Stimulated activated CD4-positive, alpha-beta T cell treated with anti-CD3 and anti-CD28 coated beads, Interleukin-1b, Interleukin-23, amount 100 ng/mL, for 1 hour (primary cell): ENCODE measurements around the gene INHBA.

Experiments used
- DNase-seq, 2 donors: peaks; one replicate each; pipeline ENCODE4 v3.0.0-alpha.2; 2020; ENCODE audit warnings: low read depth in 2 of 2

The INHBA gene

GRCh38 chr7:41688906-41689305 is 14.0 kb downstream of the INHBA start:
- no peak for DNase-seq

DNA sequence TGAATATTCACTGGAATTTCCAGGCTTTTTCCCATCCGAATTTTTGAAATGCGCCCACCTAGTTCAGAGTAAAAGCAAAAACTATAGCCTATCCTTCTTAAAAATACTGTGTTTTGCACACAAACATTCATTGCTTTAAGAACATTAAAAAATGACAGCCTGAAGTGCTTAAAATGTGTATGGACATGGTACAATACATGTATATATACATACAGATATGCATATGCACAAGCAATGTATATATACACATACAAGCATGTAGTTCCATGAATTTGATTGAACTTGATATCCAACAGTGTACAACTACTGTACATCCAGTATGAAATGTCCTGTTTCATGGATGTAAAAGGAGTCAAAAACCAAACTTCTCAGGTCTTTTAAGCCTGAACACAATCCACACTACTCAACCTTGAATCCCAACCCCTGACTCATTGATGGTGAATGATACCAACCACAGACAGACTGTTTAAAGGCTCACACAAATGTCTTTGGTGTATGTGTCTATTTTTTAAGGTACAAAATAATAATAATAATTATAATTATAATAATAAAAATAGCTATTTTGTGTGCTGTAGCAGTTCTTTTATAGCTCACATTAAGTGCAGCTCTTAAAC is 14.8 kb downstream of the INHBA start:
- no peak for DNase-seq

DNA sequence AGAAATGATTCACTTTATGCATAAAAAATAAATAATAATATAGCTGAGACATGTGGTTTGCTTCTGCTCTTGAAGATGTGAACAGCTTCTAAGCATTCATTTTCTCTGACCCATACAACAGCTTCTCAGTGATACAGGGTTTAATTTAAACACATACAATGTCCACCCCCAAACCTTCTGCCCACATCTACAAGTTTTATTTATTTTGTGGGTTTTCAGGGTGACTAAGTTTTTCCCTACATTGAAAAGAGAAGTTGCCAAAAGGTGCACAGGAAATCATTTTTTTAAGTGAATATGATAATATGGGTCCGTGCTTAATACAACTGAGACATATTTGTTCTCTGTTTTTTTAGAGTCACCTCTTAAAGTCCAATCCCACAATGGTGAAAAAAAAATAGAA is 17.2 kb downstream of the INHBA start:
- no peak for DNase-seq

DNA sequence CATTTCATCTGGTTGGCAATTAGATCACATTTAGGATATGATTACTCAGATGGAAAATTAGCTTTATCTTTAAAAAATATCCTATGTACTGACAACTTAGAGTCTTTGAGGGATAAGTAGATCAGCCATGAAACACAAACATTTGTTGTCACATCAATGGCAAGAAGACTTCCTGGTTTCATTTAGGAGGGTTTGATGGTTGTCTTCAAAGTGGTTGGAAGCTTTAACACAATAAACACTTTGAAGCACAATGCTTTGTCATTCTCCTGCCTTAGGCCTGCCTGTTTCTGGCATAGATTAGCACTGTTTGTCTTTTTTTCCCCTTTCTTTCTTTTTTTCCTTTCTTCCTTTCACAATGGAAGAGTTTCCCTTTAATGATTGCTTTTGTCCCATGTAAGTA is 20.5 kb downstream of the INHBA start:
- DNase-seq = no peak

GRCh38 chr7:41679566-41679965 is 23.3 kb downstream of the INHBA start:
- DNase-seq = no peak

GRCh38 chr7:41674505-41675023 is 28.3 kb downstream of the INHBA start:
- no peak for DNase-seq

- DNase-seq = no peak
These were observed 41.3 kb downstream of the INHBA start for GRCh38 chr7:41661596-41661995.

DNA sequence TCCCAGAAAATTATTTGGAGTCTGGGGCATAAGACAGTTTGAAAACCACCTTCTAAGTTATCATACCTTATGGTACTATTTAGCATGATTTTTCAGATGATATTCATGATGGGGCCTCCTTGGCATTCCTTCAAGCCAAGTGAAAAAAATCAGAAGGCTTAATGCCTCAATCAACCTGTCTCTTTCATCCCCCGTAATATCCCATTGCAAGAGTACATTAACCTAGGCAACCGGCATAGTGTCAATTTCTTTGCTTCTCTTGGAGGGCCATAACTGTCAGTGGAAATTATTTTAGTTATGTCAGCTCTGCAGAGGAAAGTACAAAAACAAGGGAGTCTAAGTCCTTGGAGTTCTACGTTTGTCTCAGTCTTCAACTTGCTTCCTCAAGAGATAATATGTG is 43.4 kb downstream of the INHBA start:
- no peak for DNase-seq

- no peak for DNase-seq
These were observed 46.5 kb downstream of the INHBA start for GRCh38 chr7:41656366-41656765.

GRCh38 chr7:41655426-41655825 is 47.5 kb downstream of the INHBA start:
- DNase-seq = no peak

DNA sequence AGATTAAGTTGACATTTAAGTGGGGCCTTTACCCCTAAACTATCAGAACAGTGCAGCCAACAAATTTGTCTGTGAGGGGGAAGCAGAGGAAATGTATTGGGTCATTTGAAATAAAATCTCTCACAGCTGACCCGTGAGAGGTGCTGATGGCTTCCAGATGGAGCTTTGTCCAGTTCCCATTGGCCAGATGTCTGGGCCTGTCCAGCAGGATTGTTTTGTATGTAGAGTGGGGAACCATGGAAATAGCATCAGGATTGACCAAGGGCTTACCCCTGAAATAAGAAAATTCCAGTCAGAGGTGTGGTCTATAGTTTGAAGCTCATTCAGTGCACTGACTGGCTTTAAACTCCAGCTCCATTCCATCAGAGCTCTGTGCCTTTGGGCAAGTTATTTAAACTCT is 50.6 kb downstream of the INHBA start:
- DNase-seq = no peak

- DNase-seq = no peak
These were observed 54.4 kb downstream of the INHBA start for GRCh38 chr7:41648501-41648900.

DNA sequence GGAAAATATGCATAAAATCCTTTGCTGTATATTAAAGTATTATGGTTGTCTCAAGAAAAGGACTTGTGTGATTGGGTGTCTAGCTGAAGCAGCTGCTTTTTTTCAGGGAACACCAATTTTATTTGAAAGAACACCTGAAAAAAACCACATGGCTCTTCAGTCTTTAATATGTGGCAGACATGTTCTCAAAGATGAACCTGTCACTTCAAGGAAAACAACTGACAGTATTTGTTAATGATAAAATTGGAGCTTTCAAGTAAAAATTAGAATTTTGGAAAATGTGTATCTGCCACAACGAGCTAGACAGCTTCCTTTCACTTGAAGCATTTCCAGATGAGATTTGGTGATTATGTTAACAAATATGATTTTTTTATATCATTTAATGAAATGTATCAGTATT is 59.3 kb downstream of the INHBA start:
- no peak for DNase-seq

- DNase-seq = no peak
These were observed 61.2 kb downstream of the INHBA start for GRCh38 chr7:41641665-41642014.

DNA sequence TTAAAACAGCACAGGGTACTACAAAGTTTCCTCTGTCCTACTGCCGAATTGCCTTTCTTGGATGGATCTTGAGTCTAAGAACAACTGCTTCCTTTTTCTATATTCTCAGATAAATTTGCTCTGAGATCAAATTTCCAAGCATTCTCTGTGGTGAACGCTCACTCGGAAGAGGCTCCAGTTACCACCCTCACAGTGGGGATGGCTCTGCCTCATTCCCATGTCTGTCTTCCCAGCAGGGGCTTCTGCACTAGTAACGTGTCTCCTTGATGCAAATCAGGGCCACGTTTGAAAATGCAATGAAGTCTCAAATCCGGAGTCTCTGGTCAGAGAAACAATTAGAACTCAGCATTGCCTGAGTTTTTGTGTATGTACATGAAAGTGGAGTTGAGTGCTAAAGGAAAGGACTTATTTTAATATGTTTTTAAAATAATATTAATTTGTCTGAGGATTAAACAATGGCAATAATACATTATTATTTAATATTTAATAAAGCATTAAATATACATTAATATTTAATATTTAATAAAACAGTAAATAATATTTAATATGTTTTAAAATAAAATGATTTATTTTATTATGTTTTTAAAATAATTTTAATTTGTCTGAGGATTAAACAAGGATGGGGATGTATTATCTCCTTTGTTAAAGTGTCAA is 61.8 kb downstream of the INHBA start:
- DNase-seq = no peak

DNA sequence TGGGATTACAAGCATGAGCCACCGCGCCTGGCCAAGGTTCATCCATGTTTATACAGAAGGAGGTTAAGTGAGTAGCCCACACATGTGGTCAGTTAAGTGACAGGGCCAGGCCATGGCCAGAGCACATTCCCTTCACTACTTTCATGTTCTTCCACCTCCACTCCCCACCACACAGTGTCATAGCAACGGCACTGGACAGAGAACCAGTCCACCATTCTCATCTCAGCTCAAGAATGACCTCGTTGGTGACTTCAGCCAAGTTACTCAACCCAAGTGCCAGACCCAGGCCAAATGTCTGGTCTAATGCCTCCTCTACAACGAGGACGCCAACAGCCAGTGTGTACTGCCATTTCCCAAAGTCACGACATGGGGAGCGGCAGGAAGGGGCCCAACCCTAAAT is 62.4 kb downstream of the INHBA start:
- no peak for DNase-seq

- DNase-seq = no peak
These were observed 65.8 kb downstream of the INHBA start for GRCh38 chr7:41637049-41637448.
